SU-DHL-6 (cell line): ENCODE measurements around the gene DNMBP.

Experiments
- H2AFZ ChIP-seq: fragments of 200-600 bp; sonication (generic); 2 replicates; pipeline ENCODE4 v1.6.1; 2014; ENCODE audit warnings: low read depth, mild to moderate bottlenecking, moderate library complexity, mixed read lengths, antibody characterized with exemption, low read length; ENCODE audit not compliant: severe bottlenecking
- H3F3A ChIP-seq: fragments of 200-600 bp; shearing (Covaris generic); 2 replicates; pipeline ENCODE4 v1.6.0; 2016; ENCODE audit warnings: antibody characterized with exemption, mild to moderate bottlenecking; ENCODE audit not compliant: insufficient read depth
- H3K27ac ChIP-seq: fragments of 200-600 bp; sonication (generic); 2 replicates; pipeline ENCODE4 v1.5.1; 2016; ENCODE audit warnings: low read depth, mild to moderate bottlenecking, low read length, moderate library complexity, mixed read lengths
- H3K27me3 ChIP-seq: fragments of 200-600 bp; sonication (generic), shearing (Covaris generic); 2 replicates; pipeline ENCODE4 v1.6.0; 2014; ENCODE audit warnings: mild to moderate bottlenecking, low read length
- H3K36me3 ChIP-seq: fragments of 200-600 bp; sonication (generic); 2 replicates; pipeline ENCODE4 v1.6.1; 2014; ENCODE audit warnings: mild to moderate bottlenecking, low read length, mixed read lengths
- H3K4me2 ChIP-seq: fragments of 300-600, 200-600 bp; shearing (Covaris generic), sonication (generic); 2 replicates; pipeline ENCODE4 v1.6.0; 2014; ENCODE audit warnings: low read length, low read depth, mild to moderate bottlenecking; ENCODE audit not compliant: poor library complexity, severe bottlenecking
- H3K4me3 ChIP-seq: fragments of 200-600 bp; sonication (generic); 2 replicates; pipeline ENCODE4 v1.5.1; 2014; ENCODE audit warnings: antibody characterized with exemption, low read length, mild to moderate bottlenecking, mixed read lengths; ENCODE audit not compliant: insufficient read depth, poor library complexity, severe bottlenecking
- H3K79me2 ChIP-seq: fragments of 200-600 bp; sonication (generic); 2 replicates; pipeline ENCODE4 v1.6.1; 2014; ENCODE audit warnings: mild to moderate bottlenecking, low read length, moderate library complexity; ENCODE audit not compliant: insufficient read depth
- H3K9ac ChIP-seq: fragments of 200-600 bp; sonication (generic); 2 replicates; pipeline ENCODE4 v1.7.0; 2014; ENCODE audit warnings: mild to moderate bottlenecking, low read length
- H3K9me2 ChIP-seq: fragments of 200-600 bp; sonication (generic); replicated peaks from 2 replicates; pipeline ENCODE4 v1.6.1; 2014; ENCODE audit warnings: low read length; ENCODE audit not compliant: insufficient read depth
- H3K9me3 ChIP-seq: fragments of 200-600 bp; sonication (generic); 2 replicates; pipeline ENCODE4 v1.6.1; 2014; ENCODE audit warnings: low read length, mixed read lengths; ENCODE audit not compliant: insufficient read depth
- H4K20me1 ChIP-seq: fragments of 200-600 bp; sonication (generic); 2 replicates; pipeline ENCODE4 v1.6.1; 2014; ENCODE audit warnings: low read depth, mild to moderate bottlenecking, antibody characterized with exemption, low read length, moderate library complexity, mixed read lengths
- EZH2phosphoT487 ChIP-seq: fragments of 200-600 bp; sonication (generic), shearing (Covaris generic); conservative IDR thresholded peaks from 2 replicates; pipeline ENCODE4 v1.6.1; 2018; ENCODE audit warnings: mild to moderate bottlenecking, antibody characterized with exemption, low read length, moderate library complexity, mixed read lengths
- TF ChIP-seq, protein P1 (sequence below): fragments of 200-600 bp; sonication (generic); IDR thresholded peaks from one replicate; pipeline ENCODE4 v1.5.1; 2017; ENCODE audit warnings: antibody characterized with exemption, mild to moderate bottlenecking, low read length, moderate library complexity; ENCODE audit not compliant: insufficient read depth, poor library complexity, severe bottlenecking

Gene DNMBP

DNA sequence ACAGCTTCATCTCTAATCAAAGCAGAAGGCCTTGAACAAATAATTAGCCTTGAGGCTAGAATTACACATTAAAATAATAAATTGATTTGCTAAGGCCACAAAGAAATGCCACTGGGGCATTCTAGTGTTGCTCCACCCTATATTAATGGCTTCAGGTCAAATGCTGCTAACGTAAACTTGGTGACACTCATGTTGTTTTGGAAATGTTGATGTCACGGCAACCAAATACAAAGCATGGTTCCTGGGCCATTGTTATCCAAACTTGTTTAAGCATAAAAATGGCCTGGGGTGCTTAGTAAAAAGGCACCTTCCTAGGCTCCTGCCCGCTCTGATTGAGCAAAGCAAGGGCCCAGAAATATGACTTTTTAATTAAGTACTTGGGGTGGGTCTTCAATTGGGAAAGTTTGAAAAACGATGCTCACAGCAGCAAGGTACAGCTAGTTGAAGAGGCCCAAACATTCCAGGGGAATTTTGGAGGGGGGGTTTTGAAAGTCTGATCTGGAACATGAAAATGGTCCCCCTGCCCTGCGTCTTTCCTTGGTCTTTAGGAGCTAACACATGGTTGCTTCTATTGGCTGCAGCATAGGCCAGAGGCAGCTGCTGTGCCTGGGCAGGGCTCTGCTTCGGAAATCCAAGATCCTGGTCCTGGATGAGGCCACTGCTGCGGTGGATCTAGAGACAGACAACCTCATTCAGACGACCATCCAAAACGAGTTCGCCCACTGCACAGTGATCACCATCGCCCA lies 159.6 kb downstream of the DNMBP start:
- Histone ChIP-seq H2AFZ (no peak overlapping the region), H3K27me3 (no peaks in the 10 kb centered on the region), H3K9me3 (no peaks in the 10 kb centered on the region), H3K36me3 (no peaks in the 10 kb centered on the region), H3K27ac (no peak overlapping the region), H3K9ac (no peak overlapping the region), H3K4me3 (no peak overlapping the region), H3K79me2 (no peaks in the 10 kb centered on the region), H3K4me2 (no peak overlapping the region), H3K9me2 (no peaks in the 10 kb centered on the region), H3F3A (no peaks in the 10 kb centered on the region), H4K20me1 (no peaks in the 10 kb centered on the region)
- no peak for TF ChIP-seq EZH2phosphoT487
- TF ChIP-seq, protein P1, sequence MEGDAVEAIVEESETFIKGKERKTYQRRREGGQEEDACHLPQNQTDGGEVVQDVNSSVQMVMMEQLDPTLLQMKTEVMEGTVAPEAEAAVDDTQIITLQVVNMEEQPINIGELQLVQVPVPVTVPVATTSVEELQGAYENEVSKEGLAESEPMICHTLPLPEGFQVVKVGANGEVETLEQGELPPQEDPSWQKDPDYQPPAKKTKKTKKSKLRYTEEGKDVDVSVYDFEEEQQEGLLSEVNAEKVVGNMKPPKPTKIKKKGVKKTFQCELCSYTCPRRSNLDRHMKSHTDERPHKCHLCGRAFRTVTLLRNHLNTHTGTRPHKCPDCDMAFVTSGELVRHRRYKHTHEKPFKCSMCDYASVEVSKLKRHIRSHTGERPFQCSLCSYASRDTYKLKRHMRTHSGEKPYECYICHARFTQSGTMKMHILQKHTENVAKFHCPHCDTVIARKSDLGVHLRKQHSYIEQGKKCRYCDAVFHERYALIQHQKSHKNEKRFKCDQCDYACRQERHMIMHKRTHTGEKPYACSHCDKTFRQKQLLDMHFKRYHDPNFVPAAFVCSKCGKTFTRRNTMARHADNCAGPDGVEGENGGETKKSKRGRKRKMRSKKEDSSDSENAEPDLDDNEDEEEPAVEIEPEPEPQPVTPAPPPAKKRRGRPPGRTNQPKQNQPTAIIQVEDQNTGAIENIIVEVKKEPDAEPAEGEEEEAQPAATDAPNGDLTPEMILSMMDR: no peak

- TF ChIP-seq, protein P1: no peak
- no peak for TF ChIP-seq EZH2phosphoT487
- H3K27me3 ChIP-seq: no peaks in the 10 kb centered on the region
- H3K79me2 ChIP-seq: no peaks in the 10 kb centered on the region
- H3K4me3 ChIP-seq: no peak overlapping the region
- H3K9ac ChIP-seq: no peak overlapping the region
- H4K20me1 ChIP-seq: no peaks in the 10 kb centered on the region
- no peak overlapping the region for H3K4me2 ChIP-seq
- H2AFZ ChIP-seq: no peak overlapping the region
- H3K27ac ChIP-seq: no peak overlapping the region
- no peaks in the 10 kb centered on the region for H3F3A ChIP-seq
- no peaks in the 10 kb centered on the region for H3K9me3 ChIP-seq
- no peaks in the 10 kb centered on the region for H3K9me2 ChIP-seq
- no peaks in the 10 kb centered on the region for H3K36me3 ChIP-seq
These were observed 160.2 kb downstream of the DNMBP start for GRCh38 chr10:99849536-99849935.

DNA sequence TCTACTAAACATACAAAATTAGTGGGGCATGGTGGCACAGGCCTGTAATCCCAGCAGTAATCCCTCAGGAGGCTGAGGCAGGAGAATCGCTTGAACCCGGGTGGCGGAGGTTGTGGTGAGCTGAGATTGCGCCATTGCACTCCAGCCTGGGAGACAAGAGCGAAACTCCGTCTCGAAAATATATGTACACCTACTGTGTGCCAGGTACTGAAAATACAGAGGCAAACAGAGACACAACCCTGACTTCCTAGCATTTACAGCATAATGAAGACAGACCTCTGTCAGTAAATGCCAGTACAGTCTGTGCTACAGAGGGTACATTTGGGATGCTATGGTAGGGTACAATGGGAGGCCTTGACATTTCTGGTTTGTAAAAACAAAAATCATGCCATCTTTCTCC lies 160.7 kb downstream of the DNMBP start:
- Histone ChIP-seq H3K4me3 (no peak overlapping the region), H3K79me2 (no peaks in the 10 kb centered on the region), H3F3A (no peaks in the 10 kb centered on the region), H3K9ac (no peak overlapping the region), H3K4me2 (no peak overlapping the region), H3K27me3 (no peaks in the 10 kb centered on the region), H4K20me1 (no peaks in the 10 kb centered on the region), H3K9me3 (no peaks in the 10 kb centered on the region), H3K36me3 (no peaks in the 10 kb centered on the region), H3K9me2 (no peaks in the 10 kb centered on the region), H3K27ac (no peak overlapping the region), H2AFZ (no peak overlapping the region)
- TF ChIP-seq, protein P1: no peak
